PFSK-1 (cell line): ENCODE data around the gene CEMIP.

ENCODE experiments used
- FOXP2 ChIP-seq: optimal IDR thresholded peaks from 2 replicates; pipeline ENCODE3; 2011; ENCODE audit warnings: borderline replicate concordance, control low read depth, inconsistent platforms; ENCODE audit not compliant: insufficient read depth; ENCODE audit errors: extremely low read length, extremely low read depth
- POLR2AphosphoS5 ChIP-seq: IDR thresholded peaks from 2 replicates; pipeline ENCODE4 v1.6.1; 2012; ENCODE audit warnings: low read depth, mild to moderate bottlenecking, control low read depth, low read length, moderate library complexity
- REST ChIP-seq, 2 experiments: IDR thresholded peaks; 2 replicates each; pipeline versions ENCODE4 v1.6.1 to v1.8.0; 2011 to 2012; ENCODE audit warnings: low read depth in 2 of 2, low read length in 2 of 2, control low read depth in 1 of 2, inconsistent platforms in 1 of 2, mild to moderate bottlenecking in 1 of 2, moderate library complexity in 1 of 2; ENCODE audit not compliant: insufficient read depth in 1 of 2
- SIN3A ChIP-seq: IDR thresholded peaks from 2 replicates; pipeline ENCODE4 v1.6.1; 2012; ENCODE audit warnings: mild to moderate bottlenecking, low read length, moderate library complexity, borderline replicate concordance; ENCODE audit not compliant: insufficient read depth
- TAF1 ChIP-seq: IDR thresholded peaks from 2 replicates; pipeline ENCODE4 v1.6.1; 2012; ENCODE audit warnings: low read length, control low read depth, borderline replicate concordance; ENCODE audit not compliant: insufficient read depth

The CEMIP gene

GRCh38 chr15:80967991-80968510, 188.9 kb downstream of the CEMIP start:
- TF ChIP-seq FOXP2 (no peak), TAF1 (no peak), REST (IDR thresholded peaks at IDR 0.05; ENCODE audit: insufficient read depth in 1 of 2, low read depth in 2 of 2, low read length in 2 of 2) (no peak), SIN3A (no peak), POLR2AphosphoS5 (no peak)

- TF ChIP-seq SIN3A, result no peak
- TF ChIP-seq POLR2AphosphoS5, result no peak
- no peak for TF ChIP-seq TAF1
- no peak for TF ChIP-seq REST (IDR thresholded peaks at IDR 0.05; ENCODE audit: insufficient read depth in 1 of 2, low read depth in 2 of 2, low read length in 2 of 2)
- TF ChIP-seq FOXP2, result no peak
Observed at GRCh38 chr15:80969316-80969715, 190.1 kb downstream of the CEMIP start.

GRCh38 chr15:80970018-80970657, 191.0 kb downstream of the CEMIP start:
- TF ChIP-seq REST (IDR thresholded peaks at IDR 0.05; ENCODE audit: insufficient read depth in 1 of 2, low read depth in 2 of 2, low read length in 2 of 2) (0 out of 4 replicates have a peak, but pooled peaks of 1 of the 2 experiments have one; percentile 32), POLR2AphosphoS5 (no peak), SIN3A (0 out of 2 replicates have a peak, but pooled peaks have one; percentile 43), FOXP2 (no peak), TAF1 (no peak)

- TF ChIP-seq FOXP2 (no peak), TAF1 (no peak), SIN3A (no peak), POLR2AphosphoS5 (no peak), REST (IDR thresholded peaks at IDR 0.05; ENCODE audit: insufficient read depth in 1 of 2, low read depth in 2 of 2, low read length in 2 of 2) (no peak)
Observed at GRCh38 chr15:80970658-80971057, 191.5 kb downstream of the CEMIP start.
